HUES48 (cell line): ENCODE data around the gene FBXW12.

ENCODE experiments used
- H3K27ac ChIP-seq: one replicate; pipeline ENCODE4 v1.7.0; 2013; ENCODE audit warnings: low read depth, low read length, inconsistent platforms
- H3K27me3 ChIP-seq: 2 replicates; pipeline ENCODE4 v1.6.1; 2013; ENCODE audit warnings: mild to moderate bottlenecking, low read length; ENCODE audit not compliant: control insufficient read depth, insufficient read depth
- H3K36me3 ChIP-seq: 2 replicates; pipeline ENCODE4 v1.6.1; 2013; ENCODE audit warnings: low read length; ENCODE audit not compliant: control insufficient read depth, insufficient read depth
- H3K4me1 ChIP-seq: 2 replicates; pipeline ENCODE4 v1.6.1; 2013; ENCODE audit warnings: mild to moderate bottlenecking, low read length; ENCODE audit not compliant: control insufficient read depth, insufficient read depth
- H3K4me3 ChIP-seq: 2 replicates; pipeline ENCODE4 v1.5.1; 2013; ENCODE audit warnings: mild to moderate bottlenecking, low read depth, low read length
- H3K9ac ChIP-seq: 2 replicates; pipeline ENCODE4 v1.6.1; 2013; ENCODE audit warnings: mild to moderate bottlenecking, low read depth, low read length, moderate library complexity
- H3K9me3 ChIP-seq: 2 replicates; pipeline ENCODE4 v1.6.1; 2013; ENCODE audit warnings: low read length; ENCODE audit not compliant: control insufficient read depth, insufficient read depth

Gene FBXW12

DNA sequence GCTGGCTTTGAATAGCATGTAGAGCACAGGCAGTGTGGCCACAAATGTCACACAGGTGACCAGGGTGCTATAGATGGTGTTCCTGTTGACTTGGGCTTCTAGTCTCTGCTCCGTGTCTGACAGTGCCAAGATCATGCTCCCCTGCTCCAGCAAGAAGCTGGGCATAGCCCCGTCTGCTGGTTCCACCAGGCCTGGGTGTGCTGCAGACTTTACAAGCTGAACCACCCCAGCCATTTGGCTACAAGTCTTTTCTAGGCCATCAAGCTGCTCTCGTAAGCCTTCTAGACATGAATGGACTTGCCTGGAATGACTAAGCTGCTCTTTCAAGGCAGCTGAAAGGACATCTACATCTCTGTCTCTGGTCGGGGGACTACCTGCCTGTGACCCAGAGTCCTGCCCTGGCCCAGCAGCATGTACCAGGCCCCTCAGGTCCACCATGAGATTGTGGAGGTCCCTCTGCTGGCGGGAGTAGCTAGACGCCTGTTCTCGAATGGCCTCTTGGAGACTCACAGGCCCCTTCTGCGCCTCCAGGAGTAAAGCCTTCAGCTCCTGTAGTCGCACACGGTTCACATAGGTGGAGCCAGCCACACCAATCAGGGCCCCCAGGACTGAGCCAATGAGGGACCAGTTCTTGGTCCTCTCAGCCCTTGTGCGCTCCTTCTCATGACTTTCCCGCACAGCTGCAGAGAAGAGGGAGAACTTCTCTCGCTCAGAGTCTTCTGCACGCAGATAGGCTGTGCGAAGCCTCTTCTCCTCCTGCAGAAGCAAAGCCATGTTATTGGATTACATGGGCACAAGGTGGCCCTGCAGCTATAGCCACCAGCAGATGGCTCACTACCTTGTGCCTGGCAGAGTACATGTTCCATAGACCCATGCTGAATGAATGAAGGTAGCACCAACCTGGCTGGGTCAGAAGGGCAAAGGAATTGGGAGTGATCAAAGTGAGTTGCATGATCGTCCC, 60.7 kb downstream of the FBXW12 start:
- Histone ChIP-seq H3K36me3 (peaks cover 35% of the 10 kb centered on the region), H3K4me3 (no peak overlapping the region), H3K9me3 (no peaks in the 10 kb centered on the region), H3K9ac (no peak overlapping the region), H3K27me3 (no peaks in the 10 kb centered on the region), H3K27ac (peak overlapping the region; percentile 16), H3K4me1 (peaks cover 20% of the 10 kb centered on the region)

GRCh38 chr3:48433472-48434118, 61.6 kb downstream of the FBXW12 start:
- peaks cover 14% of the 10 kb centered on the region for H3K4me1 ChIP-seq
- peaks cover 35% of the 10 kb centered on the region for H3K36me3 ChIP-seq
- peak overlapping the region; percentile 16 for H3K27ac ChIP-seq
- no peak overlapping the region for H3K4me3 ChIP-seq
- H3K27me3 ChIP-seq, result no peaks in the 10 kb centered on the region
- H3K9me3 ChIP-seq, result no peaks in the 10 kb centered on the region
- H3K9ac ChIP-seq, result no peak overlapping the region

GRCh38 chr3:48434591-48435222, 62.7 kb downstream of the FBXW12 start:
- no peaks in the 10 kb centered on the region for H3K9me3 ChIP-seq
- peaks cover 14% of the 10 kb centered on the region for H3K4me1 ChIP-seq
- H3K36me3 ChIP-seq, result peaks cover 35% of the 10 kb centered on the region
- no peak overlapping the region for H3K9ac ChIP-seq
- H3K4me3 ChIP-seq, result no peak overlapping the region
- no peak overlapping the region for H3K27ac ChIP-seq
- no peaks in the 10 kb centered on the region for H3K27me3 ChIP-seq

DNA sequence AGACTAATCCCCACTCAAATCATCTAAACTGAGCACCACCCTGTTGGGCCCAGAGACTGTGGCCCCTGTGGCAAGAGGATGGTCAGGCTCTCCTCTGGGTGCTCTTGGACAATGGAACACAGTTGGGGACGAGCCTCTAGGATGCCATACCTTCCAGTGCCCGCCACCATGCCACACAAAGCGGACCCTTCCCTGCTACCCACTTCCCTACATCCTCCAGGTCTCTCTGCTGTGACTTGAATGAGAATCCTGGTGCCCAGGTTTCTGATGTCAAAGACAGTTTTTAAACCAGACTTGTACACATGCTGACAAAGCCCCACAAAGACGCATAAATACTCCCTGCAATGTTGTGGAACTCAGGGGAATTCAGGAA, 63.2 kb downstream of the FBXW12 start:
- H3K9ac ChIP-seq, result no peak overlapping the region
- no peaks in the 10 kb centered on the region for H3K9me3 ChIP-seq
- H3K4me1 ChIP-seq, result peaks cover 12% of the 10 kb centered on the region
- no peak overlapping the region for H3K27ac ChIP-seq
- H3K36me3 ChIP-seq, result peaks cover 35% of the 10 kb centered on the region
- no peaks in the 10 kb centered on the region for H3K27me3 ChIP-seq
- H3K4me3 ChIP-seq, result no peak overlapping the region

GRCh38 chr3:48435774-48436476, 63.9 kb downstream of the FBXW12 start:
- Histone ChIP-seq H3K9ac (no peak overlapping the region), H3K27me3 (no peaks in the 10 kb centered on the region), H3K36me3 (peaks cover 35% of the 10 kb centered on the region), H3K9me3 (no peaks in the 10 kb centered on the region), H3K27ac (peak overlapping the region; percentile 21), H3K4me3 (no peak overlapping the region), H3K4me1 (peaks cover 5% of the 10 kb centered on the region)

DNA sequence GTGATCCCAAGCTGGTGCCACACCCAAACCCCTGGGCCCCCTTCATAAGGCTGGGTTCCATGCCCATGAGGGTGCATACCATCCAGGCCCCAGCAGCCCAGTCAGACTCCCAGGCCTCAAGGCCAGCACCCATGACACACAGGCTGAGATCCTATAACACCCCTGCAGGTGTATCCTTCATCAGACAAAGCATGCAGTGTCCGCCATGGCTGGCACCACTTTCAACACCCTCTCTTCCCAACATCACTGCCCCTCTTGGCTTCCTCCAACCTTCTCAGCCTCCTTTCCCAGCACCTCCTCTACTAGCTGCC, 64.4 kb downstream of the FBXW12 start:
- H3K9ac ChIP-seq, result no peak overlapping the region
- no peak overlapping the region for H3K4me3 ChIP-seq
- H3K36me3 ChIP-seq, result peaks cover 37% of the 10 kb centered on the region
- peak overlapping the region; percentile 21 for H3K27ac ChIP-seq
- 0 out of 2 replicates have a peak, but pooled peaks cover 3% of the 10 kb centered on the region for H3K4me1 ChIP-seq
- no peaks in the 10 kb centered on the region for H3K9me3 ChIP-seq
- H3K27me3 ChIP-seq, result no peaks in the 10 kb centered on the region

- Histone ChIP-seq H3K4me3 (no peak overlapping the region), H3K4me1 (0 out of 2 replicates have a peak, but pooled peaks cover 3% of the 10 kb centered on the region), H3K27me3 (no peaks in the 10 kb centered on the region), H3K36me3 (peaks cover 37% of the 10 kb centered on the region), H3K9me3 (no peaks in the 10 kb centered on the region), H3K27ac (no peak overlapping the region), H3K9ac (no peak overlapping the region)
Observed at GRCh38 chr3:48436855-48437254, 64.8 kb downstream of the FBXW12 start.

DNA sequence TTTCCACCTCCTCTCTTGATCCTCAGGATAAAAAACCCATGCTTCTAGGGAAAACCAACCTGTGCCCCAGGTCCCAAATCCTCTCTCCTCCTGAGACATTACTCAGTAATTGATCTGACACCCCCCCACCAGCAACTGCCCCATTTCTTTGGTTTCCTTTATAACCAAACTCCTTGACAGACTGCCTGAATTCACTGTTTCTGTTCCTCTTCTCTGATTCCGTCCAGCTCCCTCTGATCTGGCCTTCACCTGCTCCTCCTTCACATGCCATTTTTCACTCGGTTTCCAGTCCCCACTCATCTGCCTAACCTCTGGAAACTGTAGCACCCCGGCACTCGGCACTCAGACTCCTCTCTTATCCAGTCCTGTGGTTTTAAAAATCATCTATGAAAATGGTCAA, 65.8 kb downstream of the FBXW12 start:
- H3K36me3 ChIP-seq, result peaks cover 36% of the 10 kb centered on the region
- H3K9ac ChIP-seq, result no peak overlapping the region
- H3K4me3 ChIP-seq, result no peak overlapping the region
- no peaks in the 10 kb centered on the region for H3K27me3 ChIP-seq
- no peaks in the 10 kb centered on the region for H3K9me3 ChIP-seq
- no peak overlapping the region for H3K27ac ChIP-seq
- 0 out of 2 replicates have a peak, but pooled peaks cover 3% of the 10 kb centered on the region for H3K4me1 ChIP-seq

GRCh38 chr3:48439820-48440589, 68.0 kb downstream of the FBXW12 start, which contains the start of the genes CCDC51 and TMA7:
TSS of gene CCDC51 (minus strand) at chr3:48440119. CDS start at chr3:48435128, 4,991 bp downstream.
TSS of gene TMA7 (plus strand) at chr3:48440257. CDS start at chr3:48440297, 40 bp downstream.
- no peaks in the 10 kb centered on the region for H3K9me3 ChIP-seq
- H3K27ac ChIP-seq, result peak within 1 kb of the TSS; percentile 85
- peaks cover 35% of the 10 kb centered on the region for H3K36me3 ChIP-seq
- H3K4me3 ChIP-seq, result peak within 1 kb of the TSS; percentile 85
- 0 out of 2 replicates have a peak, but pooled peaks cover 3% of the 10 kb centered on the region for H3K4me1 ChIP-seq
- H3K9ac ChIP-seq, result peak within 1 kb of the TSS; percentile 67
- no peaks in the 10 kb centered on the region for H3K27me3 ChIP-seq

GRCh38 chr3:48440590-48440958, 68.6 kb downstream of the FBXW12 start:
- peak overlapping the region; percentile 79 for H3K27ac ChIP-seq
- H3K4me3 ChIP-seq, result peak overlapping the region; percentile 85
- H3K9ac ChIP-seq, result peak overlapping the region; percentile 67
- H3K36me3 ChIP-seq, result peaks cover 35% of the 10 kb centered on the region
- H3K4me1 ChIP-seq, result 0 out of 2 replicates have a peak, but pooled peaks cover 3% of the 10 kb centered on the region
- H3K9me3 ChIP-seq, result no peaks in the 10 kb centered on the region
- no peaks in the 10 kb centered on the region for H3K27me3 ChIP-seq
